Neural progenitor cell (in vitro differentiated cells): Measurements from ENCODE around the gene HLTF. TPM values are rescaled to one million over a fixed set of nuclear protein-coding genes. Genes with fewer than 3 reads are reported as not detected.

Experiments used
- DNase-seq: peaks from one replicate; pipeline ENCODE4 v3.0.0-alpha.2; 2016; ENCODE audit warnings: low spot score
- H2AFZ ChIP-seq: fragments of 200-600 bp; sonication (generic); replicated peaks from 2 replicates; pipeline ENCODE4 v1.6.1; 2016; ENCODE audit warnings: antibody characterized with exemption
- H3F3A ChIP-seq: fragments of 200-600 bp; sonication (generic); 2 replicates; pipeline ENCODE4 v1.6.1; 2016; ENCODE audit warnings: antibody characterized with exemption, low read depth
- H3K27ac ChIP-seq: fragments of 200-600 bp; sonication (generic); 2 replicates; pipeline ENCODE4 v1.5.1; 2016; ENCODE audit warnings: mild to moderate bottlenecking
- H3K27me3 ChIP-seq: fragments of 200-600 bp; sonication (generic); 2 replicates; pipeline ENCODE4 v1.6.1; 2016; ENCODE audit warnings: mild to moderate bottlenecking, moderate library complexity
- H3K36me3 ChIP-seq: fragments of 200-600 bp; sonication (generic); 2 replicates; pipeline ENCODE4 v1.5.1; 2016
- H3K4me1 ChIP-seq: fragments of 200-600 bp; sonication (generic); 2 replicates; pipeline ENCODE4 v1.6.1; 2016; ENCODE audit warnings: mixed run types
- H3K4me2 ChIP-seq: fragments of 200-600 bp; sonication (generic); 2 replicates; pipeline ENCODE4 v1.6.1; 2016
- H3K4me3 ChIP-seq: fragments of 200-600 bp; sonication (generic); 2 replicates; pipeline ENCODE4 v1.5.1; 2016
- H3K79me2 ChIP-seq: fragments of 200-600 bp; sonication (generic); 2 replicates; pipeline ENCODE4 v1.6.1; 2016; ENCODE audit warnings: low read depth
- H3K9ac ChIP-seq: fragments of 200-600 bp; sonication (generic); 2 replicates; pipeline ENCODE4 v1.6.1; 2016
- H3K9me3 ChIP-seq: fragments of 200-600 bp; sonication (generic); 2 replicates; pipeline ENCODE4 v1.5.1; 2016; ENCODE audit warnings: low read depth
- H4K20me1 ChIP-seq: fragments of 200-600 bp; sonication (generic); 2 replicates; pipeline ENCODE4 v1.6.1; 2016; ENCODE audit warnings: low read depth
- H3K27ac Mint-ChIP-seq: 3 replicates; pipeline ENCODE4 v1.8.0; 2021; ENCODE audit warnings: mixed read lengths
- H3K27me3 Mint-ChIP-seq: 2 replicates; pipeline ENCODE4 v1.8.0; 2022; ENCODE audit warnings: low read depth, mild to moderate bottlenecking, inconsistent platforms, moderate library complexity, mixed read lengths; ENCODE audit not compliant: insufficient read depth
- H3K36me3 Mint-ChIP-seq: 3 replicates; pipeline ENCODE4 v1.8.0; 2021; ENCODE audit warnings: mixed read lengths
- H3K4me1 Mint-ChIP-seq: 3 replicates; pipeline ENCODE4 v1.8.0; 2021; ENCODE audit warnings: mixed read lengths
- H3K4me3 Mint-ChIP-seq: 3 replicates; pipeline ENCODE4 v1.8.0; 2021; ENCODE audit warnings: mild to moderate bottlenecking, moderate library complexity, mixed read lengths
- H3K9me3 Mint-ChIP-seq: 3 replicates; pipeline ENCODE4 v1.8.0; 2020; ENCODE audit warnings: mixed read lengths
- EZH2 ChIP-seq: fragments of 200-600 bp; sonication (generic); IDR thresholded peaks from 2 replicates; pipeline ENCODE4 v1.6.1; 2017; ENCODE audit warnings: antibody characterized with exemption, mild to moderate bottlenecking, moderate library complexity
- EZH2phosphoT487 ChIP-seq: fragments of 200-600 bp; sonication (generic); IDR thresholded peaks from 2 replicates; pipeline ENCODE4 v1.6.1; 2017; ENCODE audit warnings: antibody characterized with exemption
- total RNA-seq: library from RNA; depleted of rRNA; stranded (reverse); fragments of >200 nt; gene quantifications from 2 replicates; pipeline ENCODE4 v1.2.3, GENCODE V29; 2015; ENCODE audit warnings: low replicate concordance
- TF ChIP-seq, protein P1 (sequence below): fragments of 200-600 bp; sonication (generic); IDR thresholded peaks from 2 replicates; pipeline ENCODE4 v1.5.1; 2017; ENCODE audit warnings: antibody characterized with exemption, mild to moderate bottlenecking

Gene HLTF
- total RNA-seq, 1 donor from 2014 or later: 76.1 TPM

DNA sequence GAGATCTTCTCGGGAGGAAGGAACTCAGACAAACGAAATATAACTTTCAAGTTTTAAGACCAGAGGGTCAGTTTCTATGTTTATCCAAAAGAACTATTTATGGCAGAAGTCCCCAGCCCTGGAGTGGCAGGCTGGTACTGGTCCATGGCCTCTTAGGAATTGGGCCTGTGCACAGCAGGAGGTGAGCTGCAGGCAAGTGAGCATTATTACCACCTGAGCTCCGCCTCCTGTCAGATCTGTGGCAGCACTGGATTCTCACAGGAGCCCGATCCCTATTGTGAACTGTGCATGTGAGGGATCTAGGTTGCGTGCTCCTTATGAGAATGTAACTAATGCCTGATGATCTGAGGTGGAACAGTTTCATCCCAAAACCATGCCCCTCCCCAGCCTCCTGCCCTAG is 28.8 kb upstream of the HLTF start:
- no peaks in the 10 kb centered on the region for H3K36me3 ChIP-seq
- no peak overlapping the region for H3K4me2 ChIP-seq
- Mint-ChIP-seq H3K36me3 (no peaks in the 10 kb centered on the region), H3K9me3 (peaks cover 4% of the 10 kb centered on the region), H3K4me1 (peaks cover 7% of the 10 kb centered on the region), H3K4me3 (no peak overlapping the region), H3K27ac (no peak overlapping the region), H3K27me3 (peaks cover 3% of the 10 kb centered on the region)
- TF ChIP-seq, protein P1, sequence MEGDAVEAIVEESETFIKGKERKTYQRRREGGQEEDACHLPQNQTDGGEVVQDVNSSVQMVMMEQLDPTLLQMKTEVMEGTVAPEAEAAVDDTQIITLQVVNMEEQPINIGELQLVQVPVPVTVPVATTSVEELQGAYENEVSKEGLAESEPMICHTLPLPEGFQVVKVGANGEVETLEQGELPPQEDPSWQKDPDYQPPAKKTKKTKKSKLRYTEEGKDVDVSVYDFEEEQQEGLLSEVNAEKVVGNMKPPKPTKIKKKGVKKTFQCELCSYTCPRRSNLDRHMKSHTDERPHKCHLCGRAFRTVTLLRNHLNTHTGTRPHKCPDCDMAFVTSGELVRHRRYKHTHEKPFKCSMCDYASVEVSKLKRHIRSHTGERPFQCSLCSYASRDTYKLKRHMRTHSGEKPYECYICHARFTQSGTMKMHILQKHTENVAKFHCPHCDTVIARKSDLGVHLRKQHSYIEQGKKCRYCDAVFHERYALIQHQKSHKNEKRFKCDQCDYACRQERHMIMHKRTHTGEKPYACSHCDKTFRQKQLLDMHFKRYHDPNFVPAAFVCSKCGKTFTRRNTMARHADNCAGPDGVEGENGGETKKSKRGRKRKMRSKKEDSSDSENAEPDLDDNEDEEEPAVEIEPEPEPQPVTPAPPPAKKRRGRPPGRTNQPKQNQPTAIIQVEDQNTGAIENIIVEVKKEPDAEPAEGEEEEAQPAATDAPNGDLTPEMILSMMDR: no peak
- TF ChIP-seq EZH2phosphoT487: no peak
- TF ChIP-seq EZH2: no peak
- no peaks in the 10 kb centered on the region for H4K20me1 ChIP-seq
- H3K9me3 ChIP-seq: no peaks in the 10 kb centered on the region
- no peaks in the 10 kb centered on the region for H3K27me3 ChIP-seq
- no peaks in the 10 kb centered on the region for H3F3A ChIP-seq
- no peak overlapping the region for H3K4me3 ChIP-seq
- no peak overlapping the region for H3K27ac ChIP-seq
- H3K79me2 ChIP-seq: no peaks in the 10 kb centered on the region
- no peak overlapping the region for H2AFZ ChIP-seq
- no peaks in the 10 kb centered on the region for H3K4me1 ChIP-seq
- DNase-seq: no peak
- no peak overlapping the region for H3K9ac ChIP-seq

DNA sequence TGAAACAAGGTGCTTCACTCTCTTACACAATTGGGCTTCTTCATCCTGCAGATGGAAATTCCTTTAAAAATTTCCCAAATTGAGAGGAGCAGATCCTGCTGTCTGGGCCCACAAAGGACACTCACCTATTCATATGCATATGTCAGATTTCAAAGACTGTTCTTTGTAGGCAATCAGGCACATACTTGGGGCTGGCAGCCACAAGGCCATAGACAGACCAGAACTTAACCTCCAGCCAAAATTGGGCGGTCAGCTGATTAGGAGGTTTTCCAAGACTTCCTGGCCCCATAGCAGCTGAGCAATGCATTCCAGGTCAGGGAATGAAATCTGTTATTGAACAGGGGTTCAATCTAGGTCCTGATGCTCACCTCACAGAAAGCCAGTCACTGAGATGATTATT is 28.1 kb upstream of the HLTF start:
- H3F3A ChIP-seq: no peaks in the 10 kb centered on the region
- H3K36me3 ChIP-seq: no peaks in the 10 kb centered on the region
- no peak overlapping the region for H3K27ac Mint-ChIP-seq
- no peak for DNase-seq
- no peak for TF ChIP-seq EZH2
- TF ChIP-seq EZH2phosphoT487: no peak
- TF ChIP-seq, protein P1: no peak
- no peaks in the 10 kb centered on the region for H4K20me1 ChIP-seq
- peaks cover 4% of the 10 kb centered on the region for H3K9me3 Mint-ChIP-seq
- no peaks in the 10 kb centered on the region for H3K9me3 ChIP-seq
- peaks cover 3% of the 10 kb centered on the region for H3K27me3 Mint-ChIP-seq
- no peak overlapping the region for H3K4me3 Mint-ChIP-seq
- no peaks in the 10 kb centered on the region for H3K79me2 ChIP-seq
- H3K4me3 ChIP-seq: no peak overlapping the region
- H3K4me1 Mint-ChIP-seq: peaks cover 7% of the 10 kb centered on the region
- no peak overlapping the region for H3K9ac ChIP-seq
- no peaks in the 10 kb centered on the region for H3K27me3 ChIP-seq
- no peak overlapping the region for H2AFZ ChIP-seq
- no peak overlapping the region for H3K27ac ChIP-seq
- H3K36me3 Mint-ChIP-seq: no peaks in the 10 kb centered on the region
- no peaks in the 10 kb centered on the region for H3K4me1 ChIP-seq
- H3K4me2 ChIP-seq: no peak overlapping the region

GRCh38 chr3:149104484-149104883 is 18.2 kb upstream of the HLTF start:
- H3K27ac Mint-ChIP-seq: no peak overlapping the region
- H3K9me3 Mint-ChIP-seq: peaks cover 16% of the 10 kb centered on the region
- Histone ChIP-seq H3K36me3 (no peaks in the 10 kb centered on the region), H2AFZ (no peak overlapping the region), H3K27me3 (no peaks in the 10 kb centered on the region), H3K4me2 (no peak overlapping the region), H3F3A (no peaks in the 10 kb centered on the region), H3K9me3 (no peaks in the 10 kb centered on the region), H3K4me1 (no peaks in the 10 kb centered on the region), H4K20me1 (no peaks in the 10 kb centered on the region), H3K79me2 (no peaks in the 10 kb centered on the region), H3K9ac (no peak overlapping the region), H3K4me3 (no peak overlapping the region), H3K27ac (no peak overlapping the region)
- no peaks in the 10 kb centered on the region for H3K4me1 Mint-ChIP-seq
- TF ChIP-seq EZH2 (no peak), EZH2phosphoT487 (no peak)
- TF ChIP-seq, protein P1: no peak
- no peak for DNase-seq
- no peak overlapping the region for H3K4me3 Mint-ChIP-seq
- no peaks in the 10 kb centered on the region for H3K27me3 Mint-ChIP-seq
- H3K36me3 Mint-ChIP-seq: peaks cover 2% of the 10 kb centered on the region
